NCI-H2107 treated with DMSO at 0.1 percent for 48 hours (cell line): ENCODE measurements around the gene UHRF1.
"Not testable (repeated sequence)": the region's sequence is repeated elsewhere in the genome, so short reads cannot be mapped to it uniquely, and the experiment has no call there.

Experiments
- DNase-seq: peaks from one replicate; lab custom pipeline; 2025; ENCODE audit not compliant: unreplicated experiment; lab: John Stamatoyannopoulos, UW

Gene UHRF1

GRCh38 chr19:4933528-4933927 lies 24.2 kb downstream of the UHRF1 start:
- DNase-seq = no peak

GRCh38 chr19:4935444-4935843 lies 26.1 kb downstream of the UHRF1 start:
- no peak for DNase-seq

DNA sequence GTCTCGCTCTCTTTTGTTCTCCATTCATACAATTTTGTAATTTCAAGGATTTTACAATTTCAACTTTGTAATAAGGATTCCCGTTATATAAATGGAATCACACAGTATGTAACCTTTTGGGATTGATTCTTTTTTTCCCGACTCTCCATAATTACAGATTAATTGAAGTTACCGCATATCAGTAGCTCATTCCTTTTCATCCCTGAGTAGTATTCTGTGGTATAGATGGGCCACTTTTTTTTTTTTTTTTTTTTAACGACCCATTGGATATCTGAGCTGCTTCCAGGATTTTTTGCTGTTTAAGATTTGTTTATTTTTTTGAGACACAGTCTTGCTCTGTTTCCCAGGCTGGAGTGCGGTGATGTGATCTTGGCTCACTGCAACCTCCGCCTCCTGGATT lies 27.8 kb downstream of the UHRF1 start:
- no peak for DNase-seq

DNA sequence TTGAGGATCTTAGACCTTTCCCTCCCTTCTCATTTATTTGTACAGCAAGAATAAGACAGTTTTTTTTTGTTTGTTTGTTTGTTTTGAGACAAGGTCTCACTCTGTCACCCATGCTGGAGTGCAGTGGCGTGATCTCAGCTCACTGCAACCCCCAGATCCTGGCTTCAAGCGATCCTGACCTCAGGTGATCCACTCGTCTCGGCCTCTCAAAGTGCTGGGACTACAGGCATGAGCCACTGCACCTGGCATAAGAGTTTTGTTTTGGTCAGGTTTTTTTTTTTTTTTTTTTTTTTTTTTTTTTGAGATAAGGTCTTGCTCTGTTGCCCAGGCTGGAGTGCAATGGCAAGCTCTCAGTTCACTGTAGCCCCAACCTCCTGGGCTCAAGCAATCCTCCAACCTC lies 29.2 kb downstream of the UHRF1 start:
- DNase-seq = not testable (repeated sequence)

DNA sequence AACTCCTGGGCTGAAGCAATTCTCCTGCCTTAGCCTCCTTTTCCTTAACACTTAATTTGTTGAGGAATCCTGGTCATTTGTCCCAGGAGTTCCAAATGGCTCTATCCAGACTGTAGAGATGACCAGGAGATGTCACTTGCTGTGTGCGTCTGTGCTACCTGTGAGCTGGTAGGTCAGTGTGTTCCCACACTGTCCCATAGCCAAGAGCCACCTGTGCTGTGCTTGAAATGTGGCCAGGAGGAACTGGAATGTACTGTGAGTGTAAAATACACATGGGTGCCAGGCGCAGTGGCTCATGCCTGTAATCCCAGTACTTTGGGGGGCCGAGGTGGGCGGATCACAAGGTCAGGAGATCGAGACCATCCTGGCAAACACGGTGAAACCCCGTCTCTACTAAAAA lies 30.2 kb downstream of the UHRF1 start:
- DNase-seq = no peak

GRCh38 chr19:4941638-4942169 lies 32.4 kb downstream of the UHRF1 start:
- DNase-seq = not testable (repeated sequence)

DNA sequence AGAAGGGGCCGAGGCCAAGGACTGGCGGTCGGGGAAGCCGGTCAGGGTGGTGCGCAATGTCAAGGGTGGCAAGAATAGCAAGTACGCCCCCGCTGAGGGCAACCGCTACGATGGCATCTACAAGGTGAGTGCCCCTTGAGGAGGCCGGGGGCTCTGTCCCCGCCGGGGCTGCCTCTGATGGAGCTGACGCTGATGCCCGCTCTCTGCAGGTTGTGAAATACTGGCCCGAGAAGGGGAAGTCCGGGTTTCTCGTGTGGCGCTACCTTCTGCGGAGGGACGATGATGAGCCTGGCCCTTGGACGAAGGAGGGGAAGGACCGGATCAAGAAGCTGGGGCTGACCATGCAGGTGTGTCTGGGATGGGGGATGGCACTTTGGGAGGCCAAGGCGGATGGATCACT lies 41.3 kb downstream of the UHRF1 start:
- not testable (repeated sequence) for DNase-seq

- DNase-seq = no peak
Observed at GRCh38 chr19:4951656-4952055, 42.4 kb downstream of the UHRF1 start.

DNA sequence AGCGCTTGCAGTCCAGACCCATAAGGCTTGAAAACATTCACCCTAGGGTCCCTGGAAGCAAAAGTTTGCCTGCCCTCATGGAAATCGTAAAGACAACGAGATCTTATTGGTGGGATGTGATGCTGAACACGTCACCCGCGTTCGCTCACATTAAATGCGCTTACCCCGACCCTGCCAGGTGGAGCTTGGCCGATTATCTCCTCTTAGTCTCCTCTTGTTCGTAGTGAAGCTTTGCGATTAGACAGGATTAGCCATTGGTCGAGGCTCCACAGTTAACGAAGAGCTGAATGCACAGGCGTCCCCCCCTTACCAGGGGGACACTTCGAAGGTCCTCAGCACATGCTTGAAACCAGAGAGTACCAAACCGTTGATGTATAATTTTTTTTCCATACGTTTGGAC lies 43.6 kb downstream of the UHRF1 start:
- DNase-seq = no peak

DNA sequence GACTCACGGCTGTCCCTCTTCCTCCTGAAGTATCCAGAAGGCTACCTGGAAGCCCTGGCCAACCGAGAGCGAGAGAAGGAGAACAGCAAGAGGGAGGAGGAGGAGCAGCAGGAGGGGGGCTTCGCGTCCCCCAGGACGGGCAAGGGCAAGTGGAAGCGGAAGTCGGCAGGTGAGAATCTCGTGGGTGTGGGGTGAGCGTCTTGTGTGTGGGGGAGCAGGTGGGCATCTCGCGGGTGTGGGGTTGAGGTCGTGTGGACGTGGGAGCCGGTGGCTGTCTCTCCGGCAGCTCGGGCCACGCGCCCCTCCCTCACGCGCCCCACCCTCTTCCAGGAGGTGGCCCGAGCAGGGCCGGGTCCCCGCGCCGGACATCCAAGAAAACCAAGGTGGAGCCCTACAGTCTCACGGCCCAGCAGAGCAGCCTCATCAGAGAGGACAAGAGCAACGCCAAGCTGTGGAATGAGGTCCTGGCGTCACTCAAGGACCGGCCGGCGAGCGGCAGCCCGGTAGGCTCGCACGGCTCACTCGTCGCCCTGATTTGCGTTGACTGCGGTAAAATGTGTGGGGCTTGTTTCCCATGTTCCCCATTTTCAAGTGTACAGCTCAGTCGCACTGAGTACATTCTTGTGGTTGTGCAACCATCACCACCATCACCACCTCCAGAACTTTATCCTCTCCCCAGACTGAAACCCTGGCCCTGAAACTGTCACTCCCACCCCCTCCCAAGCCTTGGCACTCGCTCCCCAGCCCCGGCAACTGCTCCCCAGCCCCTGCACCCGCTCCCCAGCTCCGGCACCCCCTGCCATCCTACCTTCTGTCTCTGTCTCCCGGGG lies 45.2 kb downstream of the UHRF1 start:
- DNase-seq = not testable (repeated sequence)

- no peak for DNase-seq
Observed at GRCh38 chr19:4955274-4955673, 46.0 kb downstream of the UHRF1 start.

- DNase-seq = no peak
Observed at GRCh38 chr19:4957981-4958380, 48.7 kb downstream of the UHRF1 start.

DNA sequence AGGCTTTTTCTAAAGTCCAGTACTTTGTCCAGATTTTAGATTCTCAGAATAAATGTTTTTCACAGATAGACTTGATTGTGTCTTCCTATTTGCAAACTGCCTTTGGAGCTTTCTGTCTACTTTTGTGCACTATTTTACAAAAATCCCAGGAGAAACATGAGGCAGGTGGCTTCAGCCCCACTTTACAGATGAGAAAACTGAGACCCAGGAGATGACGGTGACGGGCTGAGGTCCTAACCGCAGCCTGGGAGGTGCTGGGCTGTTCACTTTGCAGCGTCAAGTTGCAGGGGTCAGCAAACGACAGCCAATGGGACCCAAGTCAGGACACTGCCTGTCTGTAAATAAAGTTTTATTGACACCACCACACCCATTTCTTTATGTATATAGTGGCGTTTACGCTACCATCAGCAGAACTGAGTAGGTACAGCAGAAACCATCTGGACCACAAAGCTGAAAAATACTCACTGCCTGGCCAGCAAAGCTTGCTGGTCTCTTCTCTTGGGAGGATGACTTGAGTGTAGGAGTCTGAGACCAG lies 52.9 kb downstream of the UHRF1 start:
- no peak for DNase-seq

GRCh38 chr19:4965061-4965460 lies 55.8 kb downstream of the UHRF1 start:
- no peak for DNase-seq

DNA sequence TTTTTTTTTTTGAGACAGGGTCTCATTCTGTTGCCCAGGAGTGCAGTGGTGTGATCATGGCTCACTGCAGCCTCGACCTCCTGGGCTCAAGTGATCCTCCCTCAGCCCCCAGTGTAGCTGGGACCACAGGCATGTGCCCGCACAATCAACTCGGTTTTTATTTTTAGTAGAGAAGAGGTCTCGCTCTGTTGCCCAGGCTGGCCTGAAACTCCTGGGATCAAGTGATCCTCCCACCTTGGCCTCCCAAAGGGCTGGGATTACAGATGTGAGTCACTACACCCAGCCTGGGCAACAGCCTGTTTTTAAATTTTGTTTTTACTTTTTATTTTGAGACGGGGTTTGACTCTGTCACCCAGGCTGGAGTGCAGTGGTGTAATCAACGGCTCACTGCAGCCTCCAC lies 57.3 kb downstream of the UHRF1 start:
- DNase-seq = no peak

GRCh38 chr19:4967738-4968461 lies 58.6 kb downstream of the UHRF1 start:
- no peak for DNase-seq

- DNase-seq = peak; percentile 90
Observed at GRCh38 chr19:4968462-4969291, 59.4 kb downstream of the UHRF1 start, which contains the start of gene KDM4B. Gene KDM4B (plus strand): TSS chr19:4969113. CDS start chr19:5032891, 63,778 bp downstream.

- no peak for DNase-seq
Observed at GRCh38 chr19:4969292-4969771, 60.0 kb downstream of the UHRF1 start.

DNA sequence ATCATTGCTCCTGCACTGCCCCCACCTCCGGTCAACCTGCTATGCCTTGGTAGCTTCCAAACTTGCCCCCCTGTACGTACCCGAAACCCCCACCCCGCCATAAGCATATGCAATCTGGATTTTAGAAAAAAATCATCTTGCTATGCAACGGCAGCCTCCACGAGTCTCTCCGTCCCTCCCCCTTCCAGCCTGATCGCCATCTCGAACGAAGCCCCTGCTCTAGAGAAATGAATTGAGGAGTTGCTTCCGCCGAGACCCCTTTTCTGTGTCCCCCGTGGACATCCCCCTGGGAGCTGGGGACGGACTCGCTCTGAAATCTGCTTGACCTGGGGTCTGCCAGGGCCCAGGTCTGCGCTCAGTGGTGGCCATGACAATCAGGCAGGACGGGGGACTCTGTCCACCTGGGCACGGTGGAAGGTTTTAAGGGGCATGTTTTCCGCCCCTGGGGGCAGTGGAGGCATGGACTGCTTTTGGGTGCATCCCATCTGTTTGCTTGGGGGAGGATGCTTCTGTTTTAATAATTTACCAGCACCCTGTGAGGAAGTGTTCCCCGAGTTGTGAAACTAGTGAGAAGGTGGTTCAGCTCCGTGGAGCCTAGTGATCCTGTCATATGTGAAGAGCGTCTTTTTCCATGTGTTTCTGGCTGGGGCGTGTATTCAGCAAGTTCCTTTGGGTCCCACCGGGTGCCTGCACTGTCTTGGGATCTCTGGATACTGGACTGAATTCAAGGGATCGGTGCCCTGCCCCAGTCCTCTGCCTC lies 60.7 kb downstream of the UHRF1 start:
- no peak for DNase-seq
